Stimulated activated CD4-positive, alpha-beta T cell treated with anti-CD3 and anti-CD28 coated beads, Interleukin-4, amount 100 ng/mL, for 1 hour (primary cell): ENCODE measurements around the gene F12.
"Not testable (repeated sequence)": the region's sequence is repeated elsewhere in the genome, so short reads cannot be mapped to it uniquely, and the experiment has no call there.

ENCODE experiments used
- DNase-seq: peaks from one replicate; pipeline ENCODE4 v3.0.0-alpha.2; 2020

The F12 gene

DNA sequence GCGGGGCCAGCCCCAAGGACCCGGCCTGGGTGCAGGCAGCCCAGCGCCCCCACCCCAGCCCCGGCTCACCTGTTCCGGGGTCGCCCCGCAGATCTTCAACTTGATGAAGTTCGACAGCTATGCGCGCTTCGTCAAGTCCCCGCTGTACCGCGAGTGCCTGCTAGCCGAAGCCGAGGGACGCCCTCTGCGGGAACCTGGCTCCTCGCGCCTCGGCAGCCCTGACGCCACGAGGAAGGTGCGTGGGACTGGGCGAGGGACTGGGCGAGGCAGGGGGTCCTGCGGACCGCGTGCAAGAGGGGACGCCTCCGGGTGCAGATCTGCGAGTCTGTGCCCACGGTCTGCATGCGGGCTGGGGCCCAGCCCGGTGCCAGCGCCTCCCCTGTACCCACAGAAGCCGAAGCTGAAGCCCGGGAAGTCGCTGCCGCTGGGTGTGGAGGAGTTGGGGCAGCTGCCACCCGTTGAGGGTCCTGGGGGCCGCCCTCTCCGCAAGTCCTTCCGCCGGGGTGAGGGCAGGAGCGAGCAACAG lies 42.0 kb downstream of the F12 start:
- DNase-seq, result no peak

- no peak for DNase-seq
Measured at GRCh38 chr5:177366528-177367322, 42.6 kb downstream of the F12 start.

GRCh38 chr5:177365845-177366527 lies 43.4 kb downstream of the F12 start:
- no peak for DNase-seq

DNA sequence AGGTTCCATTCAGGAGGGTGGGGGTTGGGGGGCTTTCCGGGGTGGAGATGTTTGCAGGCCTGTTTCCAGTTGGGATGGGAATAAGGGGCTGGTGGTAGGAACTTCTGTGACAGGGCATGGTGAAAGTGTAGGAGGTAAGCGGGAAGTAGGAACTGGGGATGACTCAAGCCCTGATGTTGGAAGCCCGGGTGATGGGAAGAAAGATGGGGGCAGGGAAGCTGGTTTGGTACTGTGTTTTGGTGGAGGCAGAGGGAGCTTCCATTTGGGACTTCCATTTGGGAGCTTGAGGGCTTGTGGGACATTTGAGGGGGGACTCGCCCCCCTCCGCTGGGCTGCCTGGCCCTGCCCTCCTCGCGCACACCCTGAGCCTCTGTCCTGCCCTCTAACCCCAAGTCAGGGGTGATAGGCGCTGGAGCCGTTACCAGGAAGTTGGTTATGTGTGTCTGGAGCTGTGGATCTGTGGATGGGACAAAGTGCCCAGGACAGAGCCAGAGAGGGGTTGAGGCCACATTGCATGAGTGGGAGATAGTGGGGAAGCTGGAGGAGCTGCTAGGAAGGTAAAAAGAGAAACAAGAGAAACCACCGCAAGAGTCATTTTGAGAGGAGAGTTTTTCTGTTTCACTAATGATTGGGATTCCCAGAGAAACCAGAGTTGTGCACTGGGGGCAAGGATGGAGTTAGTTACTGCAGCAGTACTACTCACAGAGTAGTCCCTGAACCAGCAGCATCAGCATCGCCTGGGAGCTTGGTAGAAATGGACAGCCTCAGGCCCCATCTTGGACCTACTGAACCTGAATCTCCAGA lies 45.0 kb downstream of the F12 start:
- no peak for DNase-seq

- no peak for DNase-seq
Measured at GRCh38 chr5:177363565-177363964, 45.8 kb downstream of the F12 start.

DNA sequence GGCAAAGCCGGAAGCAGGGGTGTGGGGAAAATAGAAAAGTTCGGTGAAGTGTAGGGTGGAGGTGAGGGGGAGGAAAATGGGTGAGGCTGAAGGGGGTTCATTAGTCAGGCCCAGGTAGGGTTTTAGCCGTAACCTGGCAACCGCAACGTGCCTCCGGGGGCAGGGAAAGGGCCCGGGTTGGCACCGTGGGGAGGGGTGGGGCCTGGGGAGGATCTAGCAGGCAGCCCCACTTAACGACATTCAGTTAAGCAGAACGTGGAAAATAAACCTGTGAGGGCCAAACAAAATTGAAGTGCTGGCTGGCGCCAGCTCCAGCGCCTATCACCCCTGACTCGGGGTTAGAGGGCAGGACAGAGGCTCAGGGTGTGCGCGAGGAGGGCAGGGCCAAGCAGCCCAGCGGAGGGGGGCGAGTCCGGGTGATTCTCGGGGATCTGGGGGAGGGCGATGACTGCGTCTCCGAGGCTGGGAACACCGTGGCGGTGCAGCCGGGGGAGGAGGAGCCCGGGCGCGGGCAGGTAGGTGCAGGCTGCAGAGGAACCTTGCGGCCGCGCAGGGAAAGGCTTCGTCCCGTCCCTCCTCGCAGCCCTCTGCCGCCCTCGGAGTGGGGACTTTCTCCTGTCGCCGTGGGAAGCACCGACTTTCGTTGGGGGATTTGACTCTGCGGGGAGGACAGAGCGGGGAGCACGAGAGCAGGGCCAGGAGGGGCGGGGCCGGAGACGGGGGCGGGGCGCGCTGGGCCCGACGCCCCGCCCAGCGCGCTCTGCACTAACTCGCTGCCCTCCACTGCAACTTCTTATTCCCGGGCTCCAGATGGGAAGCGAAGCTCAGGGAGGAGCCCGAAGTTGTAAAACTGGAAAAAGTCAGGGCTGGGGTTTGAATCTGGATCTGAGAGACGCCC lies 46.5 kb downstream of the F12 start:
- DNase-seq, result peak; percentile 73

DNA sequence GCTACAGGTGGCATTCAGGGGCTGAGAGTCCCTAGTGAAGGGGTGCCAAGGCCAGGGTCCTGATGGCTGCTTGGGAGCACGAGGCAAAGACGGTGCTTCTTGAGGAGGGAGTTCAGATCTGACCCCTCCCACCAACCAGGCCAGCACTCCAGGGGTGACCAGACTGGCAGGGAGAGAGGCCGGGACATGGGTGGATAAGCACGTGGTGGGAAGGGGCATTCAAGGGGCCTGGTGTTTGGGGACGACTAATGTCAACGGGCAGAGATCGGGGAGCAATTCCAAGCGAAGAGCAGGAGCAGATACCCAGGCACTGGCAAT lies 47.1 kb downstream of the F12 start:
- DNase-seq, result no peak

GRCh38 chr5:177361418-177362291 lies 47.7 kb downstream of the F12 start:
- DNase-seq, result no peak

DNA sequence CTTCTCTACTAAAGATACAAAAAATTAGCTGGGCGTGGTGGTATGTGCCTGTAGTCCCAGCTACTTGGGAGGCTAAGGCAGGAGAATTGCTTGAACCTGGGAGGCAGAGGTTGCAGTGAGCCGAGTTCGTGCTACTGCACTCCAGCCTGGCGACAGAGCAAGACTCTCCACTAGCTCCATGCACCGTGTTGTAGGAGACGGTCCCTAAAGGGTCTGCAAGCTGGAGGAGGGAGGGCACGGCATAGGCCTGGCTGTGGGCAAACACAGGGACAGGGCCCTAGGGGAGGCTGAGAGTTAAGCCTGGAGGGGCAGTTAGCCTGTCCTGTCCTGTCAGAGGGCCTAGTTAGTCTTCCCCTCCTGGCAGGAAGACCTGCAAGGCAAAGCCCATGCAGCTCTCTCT lies 48.6 kb downstream of the F12 start:
- not testable (repeated sequence) for DNase-seq

DNA sequence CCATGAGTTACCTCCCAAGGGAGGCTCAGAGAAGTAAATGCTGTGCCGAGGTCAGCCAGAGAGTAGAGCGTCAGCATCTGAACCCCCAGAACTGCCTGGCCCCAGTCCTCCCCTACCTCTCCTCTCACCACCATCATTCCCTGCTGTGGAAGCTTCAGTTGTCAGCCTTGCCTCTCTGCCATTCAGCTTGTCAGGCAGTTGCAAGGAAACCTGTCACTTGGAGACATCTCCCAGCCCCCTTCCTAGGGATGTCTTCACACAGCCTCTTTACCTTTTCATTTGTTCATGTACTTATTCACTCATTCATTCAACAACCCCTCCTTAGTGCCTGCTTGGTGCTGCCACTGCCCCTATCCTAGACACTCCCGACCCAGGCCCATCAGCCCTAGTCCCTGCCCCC lies 49.5 kb downstream of the F12 start:
- DNase-seq, result no peak

DNA sequence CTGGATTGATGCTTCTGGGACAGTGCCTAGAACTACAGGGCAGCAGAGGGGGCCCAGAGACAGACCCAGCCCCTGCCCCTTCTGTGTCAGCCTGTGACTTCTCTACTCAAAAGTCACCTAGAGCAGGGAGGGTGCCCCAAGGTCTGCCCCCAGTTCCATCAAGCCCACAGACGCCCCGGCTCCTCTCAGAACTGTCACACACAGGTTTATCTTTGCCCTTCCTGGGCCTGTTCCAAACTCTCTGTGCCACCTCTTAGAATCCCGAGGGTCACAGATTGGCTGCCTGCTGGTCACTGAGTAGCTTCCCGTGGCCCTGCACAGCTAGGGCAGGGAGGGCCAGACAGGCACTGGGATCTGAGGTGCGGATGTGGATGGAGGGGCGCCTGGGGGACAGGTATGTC lies 49.9 kb downstream of the F12 start:
- DNase-seq, result no peak

- no peak for DNase-seq
Measured at GRCh38 chr5:177358370-177358819, 51.0 kb downstream of the F12 start.

DNA sequence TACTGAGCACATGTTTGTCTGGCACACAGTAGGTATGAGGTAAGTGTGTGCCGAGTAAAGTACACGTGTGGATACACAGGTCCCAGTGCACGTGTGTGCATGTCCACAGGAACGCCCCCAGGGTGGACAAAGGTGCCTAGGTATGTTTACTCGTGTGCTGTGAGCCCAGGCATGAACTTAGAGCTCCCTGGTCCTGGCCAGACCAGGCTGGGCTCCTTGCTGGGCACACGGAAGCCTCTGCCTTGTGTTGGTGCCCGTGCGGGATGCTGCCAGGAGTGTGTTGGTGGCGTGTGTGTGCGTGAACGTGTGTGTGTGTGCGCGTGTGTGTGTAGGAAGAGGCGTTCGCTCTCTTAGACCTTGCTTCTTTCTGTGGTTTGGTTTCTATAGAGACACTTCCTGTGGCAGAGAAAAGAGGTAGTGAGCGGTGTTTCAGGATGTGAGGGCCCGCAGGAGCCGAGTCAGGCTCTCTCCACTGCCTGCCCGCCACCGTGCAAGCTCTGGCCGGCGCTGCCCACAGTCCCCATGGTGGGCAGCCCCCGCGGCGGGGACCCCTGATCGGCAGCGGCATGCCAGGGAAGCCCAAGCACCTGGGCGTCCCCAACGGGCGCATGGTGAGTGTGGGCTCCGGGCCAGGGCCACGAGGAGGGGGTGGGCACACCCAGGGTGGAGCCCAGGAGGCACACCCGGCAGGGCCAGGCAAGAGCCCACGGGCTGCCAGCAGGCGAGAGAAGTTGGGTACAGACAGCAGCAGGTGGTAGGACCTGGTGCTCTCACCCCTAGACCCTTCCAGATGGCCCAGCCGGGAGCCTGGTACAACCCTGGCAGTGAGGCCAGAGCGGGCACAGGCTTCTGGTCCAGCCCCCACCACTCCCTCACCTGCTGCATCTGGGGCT lies 51.7 kb downstream of the F12 start, which contains the start of gene RGS14:
TSS of gene RGS14 (plus strand) at position 466 of the 893 bp plus-strand sequence. CDS start at position 567, 101 bp downstream.
- peak; percentile 59 for DNase-seq

- DNase-seq, result no peak
Measured at GRCh38 chr5:177357146-177357458, 52.3 kb downstream of the F12 start.

GRCh38 chr5:177356746-177357145 lies 52.6 kb downstream of the F12 start:
- no peak for DNase-seq

DNA sequence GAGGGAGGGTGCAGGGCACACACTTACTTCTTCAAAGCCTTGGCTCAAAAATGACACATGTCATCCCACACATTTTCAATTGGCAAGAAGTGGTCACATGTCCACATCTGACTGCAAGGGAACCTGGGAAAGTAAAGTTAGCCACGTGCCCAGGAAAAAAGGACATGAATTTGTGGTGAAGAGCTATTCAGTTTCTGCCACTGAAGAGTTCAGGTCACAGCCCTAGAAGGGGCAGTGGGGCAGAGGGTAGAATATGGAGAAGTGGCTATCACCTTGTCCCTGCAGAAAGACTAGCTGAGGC lies 53.5 kb downstream of the F12 start:
- no peak for DNase-seq

- no peak for DNase-seq
Measured at GRCh38 chr5:177355162-177355867, 54.0 kb downstream of the F12 start.

GRCh38 chr5:177354711-177355110 lies 54.7 kb downstream of the F12 start:
- DNase-seq, result no peak

DNA sequence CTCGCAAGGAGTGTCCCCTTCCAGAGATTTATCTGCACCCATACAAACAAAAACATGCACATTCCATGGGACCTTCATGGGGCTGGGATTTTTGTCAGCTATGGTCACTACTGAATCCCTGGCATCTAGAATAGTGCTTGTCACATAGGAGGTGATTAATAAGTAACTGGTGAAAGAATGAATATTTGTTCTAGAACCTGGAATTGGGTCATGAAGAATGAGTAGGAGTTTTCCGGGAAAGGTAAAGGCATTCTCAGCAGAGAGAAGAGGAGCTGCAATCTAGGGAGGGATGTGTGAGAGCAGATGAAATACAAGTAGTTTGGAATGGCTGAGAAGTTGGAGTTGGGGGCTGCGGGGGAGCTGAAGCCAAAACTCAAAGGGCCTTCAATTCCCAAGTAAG lies 55.1 kb downstream of the F12 start:
- no peak for DNase-seq

- DNase-seq, result no peak
Measured at GRCh38 chr5:177353093-177353492, 56.3 kb downstream of the F12 start.
